ENCODE results near the gene SORT1. TPM values are rescaled to one million over a fixed set of nuclear protein-coding genes. Genes with fewer than 3 reads are reported as not detected.
A peak's percentile ranks its signal among the peaks of the same experiment; 100 is the strongest.
"Not testable (repeated sequence)": the region's sequence is repeated elsewhere in the genome, so short reads cannot be mapped to it uniquely, and the experiment has no call there.

SORT1 gene
- total and polyA plus RNA-seq, 8 donors, result 4.6 to 481 (median 36.6) TPM

DNA sequence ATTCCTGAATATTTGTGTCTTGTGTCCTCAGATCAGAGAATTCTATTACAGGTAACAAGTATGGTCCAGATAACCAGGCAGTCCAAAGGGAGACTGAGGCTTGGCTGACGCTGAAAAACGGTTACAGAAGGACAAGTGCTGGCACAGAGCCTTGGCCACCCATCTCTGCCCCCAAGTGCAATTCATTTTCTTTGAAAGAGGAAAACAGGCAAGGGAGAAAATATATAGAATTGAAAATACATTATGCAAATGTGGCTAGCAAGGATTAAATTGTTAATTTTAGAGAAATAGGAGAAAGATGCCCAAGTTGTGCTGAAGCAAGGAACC, 1.2 kb downstream of the SORT1 start:
- H3K4me3 ChIP-seq, result peak overlapping the region; percentile 65 to 89 (median 68)
- H3K36me3 ChIP-seq, result peaks cover under 1 to 16% (median 13%) of the 10 kb centered on the region in 4 donors
- no peaks in the 10 kb centered on the region for H3K9me3 ChIP-seq
- intact Hi-C loops (cut with DNase I; ENCODE audit: low total_unique reads), result loop anchor here (5.0 kb wide), 1 partner anchor 119 kb away; no protein-coding TSS in a partner anchor
- no peaks in the 10 kb centered on the region for H3K27me3 ChIP-seq
- WGBS, 5 donors, result 28 to 60% (median 36%) methylated on average over 2 of the region's 2 CpGs
- no peak for DNase-seq
- TF ChIP-seq, protein P1, sequence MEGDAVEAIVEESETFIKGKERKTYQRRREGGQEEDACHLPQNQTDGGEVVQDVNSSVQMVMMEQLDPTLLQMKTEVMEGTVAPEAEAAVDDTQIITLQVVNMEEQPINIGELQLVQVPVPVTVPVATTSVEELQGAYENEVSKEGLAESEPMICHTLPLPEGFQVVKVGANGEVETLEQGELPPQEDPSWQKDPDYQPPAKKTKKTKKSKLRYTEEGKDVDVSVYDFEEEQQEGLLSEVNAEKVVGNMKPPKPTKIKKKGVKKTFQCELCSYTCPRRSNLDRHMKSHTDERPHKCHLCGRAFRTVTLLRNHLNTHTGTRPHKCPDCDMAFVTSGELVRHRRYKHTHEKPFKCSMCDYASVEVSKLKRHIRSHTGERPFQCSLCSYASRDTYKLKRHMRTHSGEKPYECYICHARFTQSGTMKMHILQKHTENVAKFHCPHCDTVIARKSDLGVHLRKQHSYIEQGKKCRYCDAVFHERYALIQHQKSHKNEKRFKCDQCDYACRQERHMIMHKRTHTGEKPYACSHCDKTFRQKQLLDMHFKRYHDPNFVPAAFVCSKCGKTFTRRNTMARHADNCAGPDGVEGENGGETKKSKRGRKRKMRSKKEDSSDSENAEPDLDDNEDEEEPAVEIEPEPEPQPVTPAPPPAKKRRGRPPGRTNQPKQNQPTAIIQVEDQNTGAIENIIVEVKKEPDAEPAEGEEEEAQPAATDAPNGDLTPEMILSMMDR (IDR thresholded peaks at IDR 0.05), result no peak
- TF ChIP-seq POLR2A (IDR thresholded peaks at IDR 0.05), result no peak
- TF ChIP-seq POLR2AphosphoS5 (IDR thresholded peaks at IDR 0.05), result no peak
- no peak for TF ChIP-seq EP300 (IDR thresholded peaks at IDR 0.05)
- peak overlapping the region in 4 of 5 donors; percentile 84 to 90 (median 88) for H3K27ac ChIP-seq
- peaks cover 43 to 73% (median 56%) of the 10 kb centered on the region in 4 donors for H3K4me1 ChIP-seq

- H3K27ac ChIP-seq, result peak overlapping the region; percentile 4 to 90 (median 86)
- 49 to 56% (median 52%) methylated on average over 5 of the region's 5 CpGs for WGBS, 5 donors
- intact Hi-C loops (cut with DNase I; ENCODE audit: low total_unique reads), result loop anchor here (5.0 kb wide), 1 partner anchor 119 kb away; no protein-coding TSS in a partner anchor
Observed at GRCh38 chr1:109395602-109396512, 1.9 kb downstream of the SORT1 start.

GRCh38 chr1:109395282-109395599, 2.5 kb downstream of the SORT1 start:
- H3K4me3 ChIP-seq, H3K27me3 ChIP-seq, DNase-seq, H3K36me3 ChIP-seq, H3K9me3 ChIP-seq: not testable (repeated sequence)
- H3K27ac ChIP-seq, result peak overlapping the region in 4 of 5 donors; percentile 84 to 90 (median 88)
- WGBS, 5 donors, result 55 to 74% (median 64%) methylated on average over 8 of the region's 8 CpGs
- H3K4me1 ChIP-seq, result peaks cover 47 to 85% (median 68%) of the 10 kb centered on the region in 4 donors
- intact Hi-C loops (cut with DNase I; ENCODE audit: low total_unique reads), result loop anchor here (5.0 kb wide), 1 partner anchor 118 kb away; no protein-coding TSS in a partner anchor

More at GRCh38 chr1:109395602-109396512, 1.9 kb downstream of the SORT1 start:
- Histone ChIP-seq H3K4me3 (peak overlapping the region; percentile 65 to 89 (median 68)), H3K27me3 (no peaks in the 10 kb centered on the region), H3K36me3 (peaks cover 0 to 10% (median 6%) of the 10 kb centered on the region in 4 donors), H3K9me3 (no peaks in the 10 kb centered on the region), H3K4me1 (peaks cover 45 to 79% (median 62%) of the 10 kb centered on the region in 4 donors)
- DNase-seq, result no peak
- no peak for TF ChIP-seq POLR2AphosphoS5 (IDR thresholded peaks at IDR 0.05)
- TF ChIP-seq EP300 (IDR thresholded peaks at IDR 0.05), result no peak
- TF ChIP-seq POLR2A (IDR thresholded peaks at IDR 0.05), result no peak
- TF ChIP-seq, protein P1 (IDR thresholded peaks at IDR 0.05), result no peak

DNA sequence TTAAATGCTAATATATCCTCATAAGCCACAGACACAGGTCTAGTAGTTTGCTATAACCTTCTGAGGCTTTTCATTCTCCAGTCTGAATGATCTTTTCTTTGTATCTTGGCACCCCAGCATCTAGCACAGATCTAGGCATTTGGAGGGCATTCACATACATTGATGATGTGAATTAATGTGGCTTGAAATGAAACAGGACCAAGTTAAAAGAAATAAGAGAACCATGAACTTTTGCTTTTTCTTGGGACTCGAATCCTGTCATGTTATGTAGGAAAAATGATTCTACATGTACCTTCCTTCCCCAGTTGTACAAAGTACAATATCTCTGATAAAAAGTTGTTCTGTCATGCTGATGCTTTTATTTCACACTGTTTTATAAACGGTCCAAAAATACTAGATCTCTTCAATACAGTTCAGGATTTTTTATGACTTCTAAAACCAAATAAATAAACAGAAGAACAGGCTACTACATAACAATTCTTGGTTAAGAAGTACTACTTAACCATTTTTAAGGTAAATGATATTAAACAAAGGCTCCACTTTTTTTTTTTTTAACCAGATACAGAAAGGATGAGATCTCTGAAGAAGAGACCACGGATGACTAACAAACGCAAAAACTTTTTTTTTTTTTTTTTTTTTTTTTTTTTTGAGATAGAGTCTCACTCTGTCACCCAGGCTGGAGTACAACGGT, 3.0 kb downstream of the SORT1 start:
- WGBS, 5 donors, result 65 to 82% (median 67%) methylated on average over 5 of the region's 5 CpGs
- Histone ChIP-seq H3K4me1 (peaks cover 52 to 90% (median 73%) of the 10 kb centered on the region in 4 donors), H3K9me3 (no peaks in the 10 kb centered on the region), H3K36me3 (no peaks in the 10 kb centered on the region), H3K27ac (peak overlapping the region in 4 of 5 donors; percentile 84 to 90 (median 88)), H3K4me3 (no peak overlapping the region), H3K27me3 (no peaks in the 10 kb centered on the region)
- TF ChIP-seq, protein P1 (IDR thresholded peaks at IDR 0.05), result no peak
- TF ChIP-seq POLR2A (IDR thresholded peaks at IDR 0.05), result no peak
- no peak for TF ChIP-seq EP300 (IDR thresholded peaks at IDR 0.05)
- TF ChIP-seq POLR2AphosphoS5 (IDR thresholded peaks at IDR 0.05), result no peak
- intact Hi-C loops (cut with DNase I; ENCODE audit: low total_unique reads), result loop anchor here (5.0 kb wide), 1 partner anchor 117 kb away; no protein-coding TSS in a partner anchor
- DNase-seq, result no peak
